ENCODE measurements around the gene RAB30.

RAB30 gene

DNA sequence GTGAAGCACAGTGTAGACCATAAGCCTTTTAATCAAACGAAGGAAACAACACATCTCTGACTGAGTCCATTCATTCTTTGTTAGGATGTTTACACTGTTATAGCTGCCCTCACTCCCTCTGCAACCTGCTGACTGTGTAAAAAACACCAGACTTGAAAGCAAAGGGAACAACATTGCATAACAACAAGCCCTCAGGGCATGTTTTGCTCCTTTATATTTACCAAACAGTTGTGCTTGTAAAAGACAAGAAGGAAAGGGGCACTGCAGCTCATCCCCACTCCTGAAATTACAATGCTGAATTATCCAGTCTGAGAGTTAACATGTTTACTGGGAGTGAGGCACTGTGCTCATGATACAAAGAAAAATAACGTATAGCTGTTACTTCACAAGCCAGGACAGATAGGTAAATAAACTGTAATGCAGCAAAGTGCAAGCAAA, 46.4 kb downstream of the RAB30 start:
- no peak overlapping the region for H3K9ac ChIP-seq (ENCODE audit: low read length in 2 of 2)
- H3K27ac ChIP-seq (ENCODE audit: low read length), result no peak overlapping the region
- H3K9me3 ChIP-seq (ENCODE audit: control insufficient read depth in 2 of 2, low read length in 2 of 2), result no peaks in the 10 kb centered on the region
- H3K4me1 ChIP-seq (ENCODE audit: control insufficient read depth, insufficient read depth, low read length), result peaks cover 10% of the 10 kb centered on the region
- H3K27me3 ChIP-seq (ENCODE audit: control insufficient read depth in 1 of 2, insufficient read depth in 2 of 2, low read length in 2 of 2), result no peaks in the 10 kb centered on the region
- no peak overlapping the region for H3K4me3 ChIP-seq (ENCODE audit: low read length in 2 of 2)
- no peaks in the 10 kb centered on the region for H3K36me3 ChIP-seq (ENCODE audit: control insufficient read depth in 2 of 2, insufficient read depth in 2 of 2, low read length in 2 of 2)

DNA sequence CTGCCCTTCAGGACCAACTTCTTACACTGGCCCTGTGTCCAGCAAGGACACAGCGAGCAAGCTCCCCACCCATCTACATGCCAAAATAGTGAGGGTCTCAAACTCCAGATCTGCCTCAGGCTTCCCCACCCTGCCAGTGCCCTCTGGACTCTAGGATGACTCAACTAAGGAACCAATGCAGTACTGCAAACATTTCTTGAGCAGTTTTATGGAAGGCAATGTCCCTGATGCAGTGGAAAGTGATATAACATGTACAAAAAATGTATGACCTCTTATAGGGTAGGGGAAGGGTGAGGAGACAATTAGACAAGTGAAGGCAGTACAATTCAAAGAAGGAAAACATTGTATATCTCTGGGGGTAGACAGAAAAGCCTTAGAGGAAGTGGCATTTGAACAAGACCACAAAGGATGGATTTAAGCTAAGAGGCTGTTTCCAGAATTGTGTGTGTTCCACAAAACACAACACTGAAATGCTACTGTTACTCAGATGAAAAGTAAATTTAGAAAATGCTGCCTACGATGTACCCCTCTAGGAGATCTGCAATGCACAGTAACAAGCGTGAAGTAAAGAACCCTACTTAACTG, 47.3 kb downstream of the RAB30 start:
- no peak overlapping the region for H3K27ac ChIP-seq (ENCODE audit: low read length)

DNA sequence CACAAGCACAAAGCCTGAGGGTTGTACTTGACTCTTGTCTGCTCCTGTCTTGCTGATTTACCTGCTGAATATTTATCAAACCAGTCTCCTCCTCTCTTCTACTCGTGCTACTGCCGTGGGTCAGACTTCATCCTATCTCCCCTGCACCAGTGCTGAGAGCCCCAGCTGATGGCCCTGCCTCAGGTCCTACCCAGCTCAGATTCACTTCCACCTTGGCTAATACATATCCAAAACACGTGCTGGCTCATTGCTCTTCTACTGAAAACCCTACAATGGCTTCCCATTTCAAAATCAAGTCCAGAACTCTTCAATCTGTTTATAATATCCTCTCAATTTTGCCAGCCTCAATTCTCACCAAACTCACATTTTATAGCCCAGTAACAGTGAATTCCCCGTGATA, 48.3 kb downstream of the RAB30 start:
- Histone ChIP-seq H3K36me3 (ENCODE audit: control insufficient read depth in 2 of 2, insufficient read depth in 2 of 2, low read length in 2 of 2) (no peaks in the 10 kb centered on the region), H3K4me3 (ENCODE audit: low read length in 2 of 2) (no peak overlapping the region), H3K4me1 (ENCODE audit: control insufficient read depth, insufficient read depth, low read length) (peaks cover 10% of the 10 kb centered on the region), H3K9me3 (ENCODE audit: control insufficient read depth in 2 of 2, low read length in 2 of 2) (no peaks in the 10 kb centered on the region), H3K9ac (ENCODE audit: low read length in 2 of 2) (no peak overlapping the region), H3K27me3 (ENCODE audit: control insufficient read depth in 1 of 2, insufficient read depth in 2 of 2, low read length in 2 of 2) (no peaks in the 10 kb centered on the region), H3K27ac (ENCODE audit: low read length) (no peak overlapping the region)

More for the DNA sequence above, 47.3 kb downstream of the RAB30 start:
- Histone ChIP-seq H3K36me3 (ENCODE audit: control insufficient read depth in 2 of 2, insufficient read depth in 2 of 2, low read length in 2 of 2) (no peaks in the 10 kb centered on the region), H3K9me3 (ENCODE audit: control insufficient read depth in 2 of 2, low read length in 2 of 2) (no peaks in the 10 kb centered on the region), H3K9ac (ENCODE audit: low read length in 2 of 2) (no peak overlapping the region), H3K27me3 (ENCODE audit: control insufficient read depth in 1 of 2, insufficient read depth in 2 of 2, low read length in 2 of 2) (no peaks in the 10 kb centered on the region), H3K4me3 (ENCODE audit: low read length in 2 of 2) (no peak overlapping the region), H3K4me1 (ENCODE audit: control insufficient read depth, insufficient read depth, low read length) (peaks cover 10% of the 10 kb centered on the region)

DNA sequence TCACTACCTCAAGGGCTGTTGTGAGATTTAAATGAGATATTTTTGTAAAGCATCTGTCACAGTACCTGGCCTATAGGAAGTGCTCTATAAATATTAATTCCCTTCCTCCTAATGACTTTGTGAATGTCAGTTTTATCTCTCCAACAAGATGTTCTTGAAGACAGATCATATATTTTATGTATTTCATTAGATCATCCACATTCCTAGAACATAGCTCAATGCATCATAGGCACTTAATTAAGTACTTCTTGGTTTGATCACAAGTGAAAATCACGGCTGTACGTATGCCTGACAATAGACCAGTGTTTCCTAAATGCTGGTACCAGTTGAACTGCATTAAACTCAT, 49.9 kb downstream of the RAB30 start:
- Histone ChIP-seq H3K9me3 (ENCODE audit: control insufficient read depth in 2 of 2, low read length in 2 of 2) (no peaks in the 10 kb centered on the region), H3K4me3 (ENCODE audit: low read length in 2 of 2) (no peak overlapping the region), H3K36me3 (ENCODE audit: control insufficient read depth in 2 of 2, insufficient read depth in 2 of 2, low read length in 2 of 2) (no peaks in the 10 kb centered on the region), H3K27ac (ENCODE audit: low read length) (no peak overlapping the region), H3K4me1 (ENCODE audit: control insufficient read depth, insufficient read depth, low read length) (peaks cover 10% of the 10 kb centered on the region), H3K27me3 (ENCODE audit: control insufficient read depth in 1 of 2, insufficient read depth in 2 of 2, low read length in 2 of 2) (no peaks in the 10 kb centered on the region), H3K9ac (ENCODE audit: low read length in 2 of 2) (no peak overlapping the region)

DNA sequence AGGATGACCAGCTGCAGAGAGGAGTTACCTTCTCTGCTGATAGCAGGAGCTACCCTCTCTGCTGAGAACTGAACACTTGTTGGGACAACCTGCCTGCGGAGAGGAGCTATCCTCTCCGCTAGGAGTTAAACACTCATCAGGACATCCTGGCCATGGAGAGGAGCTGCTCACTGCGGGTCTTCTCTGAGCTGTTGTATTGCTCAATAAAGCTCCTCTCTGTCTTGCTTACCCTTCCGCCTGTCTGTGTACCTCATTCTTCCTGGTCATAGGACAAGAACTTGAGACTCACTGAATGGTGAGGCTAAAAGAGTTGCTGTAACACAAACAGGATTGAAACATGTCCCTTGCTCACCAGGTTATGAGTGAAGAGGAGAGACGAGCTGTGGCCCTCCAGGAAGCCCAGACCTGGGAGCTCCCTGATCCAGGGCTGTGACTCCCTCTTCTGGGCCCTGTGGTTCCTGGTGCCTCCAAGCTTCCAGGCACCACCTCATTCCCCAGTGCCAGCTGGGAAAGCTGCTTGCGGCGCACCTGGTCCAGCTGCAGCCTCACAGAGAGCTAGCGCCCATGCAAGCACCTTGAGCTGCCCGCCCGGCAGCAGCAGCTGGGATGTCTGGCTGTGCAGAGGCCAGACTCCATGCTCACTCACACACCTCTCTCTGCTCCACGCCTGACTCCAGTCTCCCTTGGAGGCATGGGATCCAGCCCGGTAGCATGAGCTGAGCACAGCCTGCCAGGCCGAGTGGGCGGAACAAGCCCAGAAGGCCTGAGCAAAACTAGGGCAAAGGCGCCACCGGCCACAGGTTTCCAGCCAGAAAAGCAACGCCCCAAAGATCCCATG, 50.5 kb downstream of the RAB30 start:
- H3K4me1 ChIP-seq (ENCODE audit: control insufficient read depth, insufficient read depth, low read length), result peaks cover 10% of the 10 kb centered on the region
- H3K27ac ChIP-seq (ENCODE audit: low read length), result no peak overlapping the region
- H3K36me3 ChIP-seq (ENCODE audit: control insufficient read depth in 2 of 2, insufficient read depth in 2 of 2, low read length in 2 of 2), result no peaks in the 10 kb centered on the region
- H3K27me3 ChIP-seq (ENCODE audit: control insufficient read depth in 1 of 2, insufficient read depth in 2 of 2, low read length in 2 of 2), result no peaks in the 10 kb centered on the region
- no peaks in the 10 kb centered on the region for H3K9me3 ChIP-seq (ENCODE audit: control insufficient read depth in 2 of 2, low read length in 2 of 2)
- no peak overlapping the region for H3K4me3 ChIP-seq (ENCODE audit: low read length in 2 of 2)
- H3K9ac ChIP-seq (ENCODE audit: low read length in 2 of 2), result no peak overlapping the region

DNA sequence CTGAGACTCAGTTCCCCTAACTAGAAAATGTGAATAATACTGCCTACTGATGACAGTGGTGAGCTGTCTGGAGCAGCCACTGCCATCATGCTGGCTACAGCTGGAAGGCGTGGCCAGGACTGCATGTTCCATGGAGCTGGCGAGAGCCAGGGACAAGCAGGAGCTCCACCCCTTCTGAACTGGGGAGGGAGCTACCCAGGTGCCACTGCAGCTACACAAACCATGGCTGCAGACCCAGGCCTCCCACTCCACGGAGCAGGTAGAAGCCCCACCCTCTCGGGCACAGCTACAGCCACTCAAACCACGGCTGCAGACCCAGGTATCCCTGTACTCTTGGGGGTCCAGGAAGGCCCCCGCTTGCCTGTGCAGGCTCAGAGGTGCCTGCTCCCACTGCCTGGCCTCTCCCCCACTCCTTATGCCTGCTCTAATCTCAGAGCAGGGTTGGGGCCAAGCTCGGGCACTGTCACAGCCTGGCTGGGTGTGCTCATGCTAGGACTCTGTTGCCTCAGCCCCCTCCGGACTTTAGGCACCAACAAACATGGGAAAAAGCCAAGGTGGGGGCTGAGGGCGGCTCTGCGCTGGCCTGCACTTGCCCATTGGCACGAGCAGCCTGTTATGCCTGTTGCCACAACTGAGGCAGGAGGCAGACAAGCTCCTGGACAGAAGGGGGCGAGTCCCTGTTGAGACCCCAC, 51.7 kb downstream of the RAB30 start:
- Histone ChIP-seq H3K4me1 (ENCODE audit: control insufficient read depth, insufficient read depth, low read length) (peaks cover 10% of the 10 kb centered on the region), H3K36me3 (ENCODE audit: control insufficient read depth in 2 of 2, insufficient read depth in 2 of 2, low read length in 2 of 2) (no peaks in the 10 kb centered on the region), H3K9me3 (ENCODE audit: control insufficient read depth in 2 of 2, low read length in 2 of 2) (no peaks in the 10 kb centered on the region), H3K9ac (ENCODE audit: low read length in 2 of 2) (no peak overlapping the region), H3K4me3 (ENCODE audit: low read length in 2 of 2) (no peak overlapping the region), H3K27me3 (ENCODE audit: control insufficient read depth in 1 of 2, insufficient read depth in 2 of 2, low read length in 2 of 2) (no peaks in the 10 kb centered on the region), H3K27ac (ENCODE audit: low read length) (no peak overlapping the region)

DNA sequence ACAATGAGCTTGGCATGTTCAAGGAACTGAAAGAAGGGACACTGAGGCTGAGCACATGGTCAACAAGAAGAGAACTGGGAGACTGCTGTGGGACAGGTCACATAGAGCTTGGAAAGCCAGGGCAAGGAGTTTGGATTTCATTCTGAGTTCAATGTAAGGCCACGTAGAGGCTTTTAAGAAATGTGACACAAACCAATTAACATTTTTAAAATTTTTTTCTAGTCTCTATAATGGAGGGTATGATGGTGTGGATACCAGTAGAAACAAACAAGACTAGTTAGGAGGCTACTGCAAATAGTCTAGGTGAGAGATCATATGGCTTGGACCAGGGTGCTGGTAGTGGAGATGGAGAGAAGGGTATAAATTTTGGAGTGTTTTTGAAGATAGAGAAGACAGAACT, 56.7 kb downstream of the RAB30 start:
- H3K36me3 ChIP-seq (ENCODE audit: control insufficient read depth in 2 of 2, insufficient read depth in 2 of 2, low read length in 2 of 2), result no peaks in the 10 kb centered on the region
- no peaks in the 10 kb centered on the region for H3K27me3 ChIP-seq (ENCODE audit: control insufficient read depth in 1 of 2, insufficient read depth in 2 of 2, low read length in 2 of 2)
- no peaks in the 10 kb centered on the region for H3K9me3 ChIP-seq (ENCODE audit: control insufficient read depth in 2 of 2, low read length in 2 of 2)
- no peak overlapping the region for H3K27ac ChIP-seq (ENCODE audit: low read length)
- H3K4me3 ChIP-seq (ENCODE audit: low read length in 2 of 2), result no peak overlapping the region
- H3K4me1 ChIP-seq (ENCODE audit: control insufficient read depth, insufficient read depth, low read length), result peaks cover 8% of the 10 kb centered on the region
- no peak overlapping the region for H3K9ac ChIP-seq (ENCODE audit: low read length in 2 of 2)

DNA sequence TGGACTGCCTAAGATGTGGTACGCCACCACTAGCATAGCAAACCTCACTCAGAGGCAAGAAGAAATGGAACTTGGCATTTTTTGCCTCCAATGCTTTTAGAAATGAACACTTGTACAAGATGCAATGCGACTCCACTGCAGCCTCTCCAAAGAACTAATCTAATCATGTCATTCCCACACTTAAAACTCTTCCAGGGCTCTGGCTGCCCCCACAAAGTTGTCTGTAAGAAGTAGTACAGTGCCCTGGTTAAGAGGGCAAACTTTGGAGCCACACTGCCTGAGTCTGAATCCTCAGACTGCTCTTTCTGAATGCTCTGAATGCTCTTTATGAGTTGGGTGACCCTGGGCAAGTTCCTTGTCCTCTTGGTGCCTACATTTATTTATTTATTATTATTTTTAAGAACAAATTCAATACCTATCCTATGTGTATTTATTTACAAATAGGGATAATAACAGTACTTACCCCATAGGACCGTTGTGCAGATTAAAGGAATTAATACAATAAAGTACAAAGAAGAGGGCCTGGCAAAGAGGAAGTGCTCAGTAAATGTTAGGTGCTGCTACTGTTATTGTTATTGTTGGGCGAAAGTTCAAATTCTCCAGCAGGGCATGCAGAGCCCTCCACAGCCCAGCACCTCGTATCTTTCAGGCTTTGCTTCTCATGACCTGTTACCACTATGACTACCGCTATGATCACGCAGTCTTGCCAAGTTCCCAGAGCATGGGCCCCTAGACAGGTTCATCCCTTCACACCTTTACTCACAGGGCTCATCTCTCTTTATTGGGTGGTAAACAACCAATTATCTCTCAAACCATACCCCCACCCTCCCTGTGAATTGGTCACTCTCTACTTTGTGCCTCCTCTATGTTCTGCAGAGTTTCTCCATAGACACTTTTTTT, 59.3 kb downstream of the RAB30 start:
- H3K9ac ChIP-seq (ENCODE audit: low read length in 2 of 2), result no peak overlapping the region
- H3K4me1 ChIP-seq (ENCODE audit: control insufficient read depth, insufficient read depth, low read length), result peaks cover 18% of the 10 kb centered on the region
- no peak overlapping the region for H3K4me3 ChIP-seq (ENCODE audit: low read length in 2 of 2)
- no peak overlapping the region for H3K27ac ChIP-seq (ENCODE audit: low read length)
- H3K36me3 ChIP-seq (ENCODE audit: control insufficient read depth in 2 of 2, insufficient read depth in 2 of 2, low read length in 2 of 2), result no peaks in the 10 kb centered on the region
- no peaks in the 10 kb centered on the region for H3K9me3 ChIP-seq (ENCODE audit: control insufficient read depth in 2 of 2, low read length in 2 of 2)
- no peaks in the 10 kb centered on the region for H3K27me3 ChIP-seq (ENCODE audit: control insufficient read depth in 1 of 2, insufficient read depth in 2 of 2, low read length in 2 of 2)

DNA sequence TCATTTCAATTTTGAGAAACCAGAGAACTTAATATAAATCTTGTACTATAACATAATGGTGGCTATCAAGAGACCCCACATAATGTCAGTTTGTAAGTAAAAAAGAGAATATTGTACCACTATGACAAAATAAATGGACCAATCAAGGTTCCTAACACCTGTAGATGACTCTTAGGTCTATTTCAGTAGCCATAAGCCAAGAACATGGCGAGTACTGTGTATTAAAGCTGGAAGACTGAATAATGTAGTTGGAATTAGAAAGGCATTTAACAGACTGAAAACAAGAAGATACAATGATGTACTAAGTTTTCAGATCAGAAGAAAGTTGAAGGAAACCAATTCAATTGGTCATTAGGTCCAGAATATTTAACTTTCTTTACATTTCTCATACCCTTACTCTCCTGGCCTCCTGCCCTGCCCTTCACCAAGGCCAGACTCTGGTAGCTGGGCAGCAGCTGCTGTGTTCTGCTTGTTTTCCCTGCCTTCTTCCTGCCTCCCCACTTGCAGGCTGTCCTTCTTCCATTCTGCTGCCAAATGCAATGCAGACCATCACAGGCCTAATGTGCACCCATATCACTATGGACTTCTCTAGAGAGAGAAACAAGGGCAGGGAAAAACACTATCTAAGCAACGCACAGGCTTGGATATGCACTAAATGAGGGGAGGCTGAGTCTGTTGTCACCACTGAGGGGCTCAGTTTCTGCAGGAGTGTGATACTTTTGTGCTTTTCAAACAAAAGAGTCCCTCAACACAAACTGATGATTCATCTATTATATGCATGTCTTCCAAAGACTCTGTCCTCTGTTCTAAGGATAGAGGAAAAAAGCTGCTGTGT, 60.1 kb downstream of the RAB30 start:
- Histone ChIP-seq H3K27me3 (ENCODE audit: control insufficient read depth in 1 of 2, insufficient read depth in 2 of 2, low read length in 2 of 2) (no peaks in the 10 kb centered on the region), H3K9me3 (ENCODE audit: control insufficient read depth in 2 of 2, low read length in 2 of 2) (no peaks in the 10 kb centered on the region), H3K4me1 (ENCODE audit: control insufficient read depth, insufficient read depth, low read length) (peaks cover 20% of the 10 kb centered on the region), H3K27ac (ENCODE audit: low read length) (no peak overlapping the region), H3K4me3 (ENCODE audit: low read length in 2 of 2) (no peak overlapping the region), H3K36me3 (ENCODE audit: control insufficient read depth in 2 of 2, insufficient read depth in 2 of 2, low read length in 2 of 2) (no peaks in the 10 kb centered on the region), H3K9ac (ENCODE audit: low read length in 2 of 2) (no peak overlapping the region)

DNA sequence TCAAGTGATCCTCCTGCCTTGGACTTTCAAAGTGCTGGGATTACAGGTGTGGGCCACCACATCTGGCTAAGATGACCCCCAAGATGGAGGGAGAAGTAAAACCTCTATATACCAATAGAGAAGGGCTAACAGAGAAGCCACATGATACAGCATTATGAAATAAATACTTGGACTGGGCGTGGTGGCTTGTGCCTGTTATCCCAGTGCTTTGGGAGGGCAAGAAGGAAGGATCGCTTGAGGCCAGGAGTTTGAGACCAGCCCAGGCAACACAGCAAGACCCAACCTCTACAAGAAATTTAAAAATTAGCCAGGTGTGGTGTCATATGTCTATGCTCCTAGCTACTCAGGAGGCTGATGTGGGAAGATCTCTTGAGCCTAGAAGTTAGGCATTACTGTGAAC, 61.7 kb downstream of the RAB30 start:
- Histone ChIP-seq H3K4me3 (ENCODE audit: low read length in 2 of 2) (no peak overlapping the region), H3K36me3 (ENCODE audit: control insufficient read depth in 2 of 2, insufficient read depth in 2 of 2, low read length in 2 of 2) (no peaks in the 10 kb centered on the region), H3K9ac (ENCODE audit: low read length in 2 of 2) (no peak overlapping the region), H3K9me3 (ENCODE audit: control insufficient read depth in 2 of 2, low read length in 2 of 2) (no peaks in the 10 kb centered on the region), H3K4me1 (ENCODE audit: control insufficient read depth, insufficient read depth, low read length) (peaks cover 20% of the 10 kb centered on the region), H3K27ac (ENCODE audit: low read length) (no peak overlapping the region), H3K27me3 (ENCODE audit: control insufficient read depth in 1 of 2, insufficient read depth in 2 of 2, low read length in 2 of 2) (no peaks in the 10 kb centered on the region)
